Activated T-cell treated with anti-CD3 and anti-CD28 coated beads, Interleukin-2, amount 50 U/mL, for 72 hours (primary cell): Measurements from ENCODE around the gene SLCO2B1. TPM values are rescaled to one million over a fixed set of nuclear protein-coding genes. Genes with fewer than 3 reads are reported as not detected.

ENCODE experiments used
- ATAC-seq, 2 donors: fragments of 150-1000 bp; cut with Tn5 transposase; replicated peaks in 1 of 2; 2 replicates each; pipeline ENCODE4 v1.10.0; 2021; ENCODE audit warnings: moderate library complexity in 2 of 2, mild to moderate bottlenecking in 1 of 2
- DNase-seq, 2 donors: peaks; one replicate each; pipeline ENCODE4 v3.0.0; 2021 to 2022; ENCODE audit warnings: mixed read lengths in 1 of 2
- H3K27ac Mint-ChIP-seq: one replicate; pipeline ENCODE4 v1.8.0; 2022; ENCODE audit warnings: mild to moderate bottlenecking, moderate library complexity, mixed read lengths
- H3K27me3 Mint-ChIP-seq: one replicate; pipeline ENCODE4 v1.8.0; 2022; ENCODE audit warnings: low read depth, mixed read lengths
- H3K36me3 Mint-ChIP-seq, 2 donors: one replicate each; pipeline ENCODE4 v1.8.0; 2022; ENCODE audit warnings: mixed read lengths in 2 of 2, mild to moderate bottlenecking in 1 of 2; ENCODE audit not compliant: insufficient read depth in 2 of 2
- H3K4me1 Mint-ChIP-seq: one replicate; pipeline ENCODE4 v1.8.0; 2022; ENCODE audit warnings: low read depth, mixed read lengths
- H3K4me3 Mint-ChIP-seq, 2 donors: one replicate each; pipeline ENCODE4 v1.8.0; 2022; ENCODE audit warnings: mild to moderate bottlenecking in 2 of 2, mixed read lengths in 2 of 2, moderate library complexity in 2 of 2
- H3K9me3 Mint-ChIP-seq, 2 donors: one replicate each; pipeline ENCODE4 v1.8.0; 2022; ENCODE audit warnings: mixed read lengths in 2 of 2
- total RNA-seq, 2 donors: library from RNA; stranded (reverse); gene quantifications; one replicate each; pipeline ENCODE4 v1.2.3, GENCODE V29; 2022

The SLCO2B1 gene
- total RNA-seq, 2 donors from 2014 or later = not detected

DNA sequence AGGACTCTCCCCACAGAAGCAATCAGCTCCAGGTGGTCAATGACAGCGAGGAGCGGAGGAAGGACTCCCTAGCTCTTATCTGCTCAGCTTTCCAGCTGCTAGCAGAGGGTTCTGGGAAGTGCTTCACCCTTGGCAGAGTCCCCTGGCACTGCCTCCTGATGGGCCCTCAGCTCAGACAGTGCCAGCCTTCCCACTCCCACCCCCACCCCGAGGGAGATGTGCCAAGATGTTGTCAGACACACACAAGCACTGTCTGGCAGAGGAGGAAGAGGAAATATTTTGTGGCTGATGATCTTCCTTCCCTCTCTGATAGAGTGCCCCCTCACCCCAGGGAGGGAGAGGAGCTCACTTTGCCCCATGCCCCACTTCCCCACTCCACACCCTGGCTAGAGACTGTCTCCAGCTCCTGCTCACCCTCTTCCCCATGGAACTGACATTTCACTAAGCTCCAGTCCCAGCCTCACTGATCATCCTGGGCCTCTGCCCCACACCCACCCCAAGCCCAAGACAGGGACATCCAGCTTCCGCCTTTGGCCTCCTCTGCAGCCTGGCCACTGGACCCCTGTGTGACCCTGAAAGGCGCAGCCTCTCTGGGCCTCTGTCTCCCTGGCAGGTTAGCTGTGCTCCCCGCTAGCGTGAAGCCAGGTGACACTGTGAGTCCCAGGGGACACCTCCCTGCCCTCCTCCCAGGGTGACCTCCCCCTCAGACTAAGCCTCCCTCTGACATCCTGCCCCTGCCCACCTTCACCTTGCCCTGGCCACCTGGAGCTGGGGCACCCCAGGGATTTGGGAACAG, 44.5 kb downstream of the SLCO2B1 start:
- DNase-seq (no peak), ATAC-seq (no peak)
- Mint-ChIP-seq H3K4me3 (no peak overlapping the region), H3K36me3 (no peaks in the 10 kb centered on the region), H3K27ac (no peak overlapping the region), H3K4me1 (no peaks in the 10 kb centered on the region), H3K27me3 (no peaks in the 10 kb centered on the region), H3K9me3 (no peaks in the 10 kb centered on the region)

DNA sequence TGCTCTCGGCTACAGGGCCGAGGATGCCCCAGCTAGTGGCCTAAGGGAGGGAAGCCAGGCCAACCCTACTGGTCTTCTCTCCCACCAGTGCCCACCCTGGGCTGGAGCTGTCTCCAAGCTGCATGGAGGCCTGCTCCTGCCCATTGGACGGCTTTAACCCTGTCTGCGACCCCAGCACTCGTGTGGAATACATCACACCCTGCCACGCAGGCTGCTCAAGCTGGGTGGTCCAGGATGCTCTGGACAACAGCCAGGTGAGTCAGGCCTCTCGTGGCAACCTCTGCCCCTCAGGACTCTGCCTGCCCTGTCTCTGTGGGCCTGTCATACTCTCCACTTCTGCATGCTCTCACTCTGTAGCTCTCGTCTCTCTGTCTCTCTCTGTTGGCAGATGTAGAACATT, 45.5 kb downstream of the SLCO2B1 start:
- no peak overlapping the region for H3K27ac Mint-ChIP-seq
- no peak overlapping the region for H3K4me3 Mint-ChIP-seq
- ATAC-seq (no peak), DNase-seq (no peak)
- H3K9me3 Mint-ChIP-seq = no peaks in the 10 kb centered on the region
- no peaks in the 10 kb centered on the region for H3K27me3 Mint-ChIP-seq
- H3K36me3 Mint-ChIP-seq = no peaks in the 10 kb centered on the region
- H3K4me1 Mint-ChIP-seq = no peaks in the 10 kb centered on the region

DNA sequence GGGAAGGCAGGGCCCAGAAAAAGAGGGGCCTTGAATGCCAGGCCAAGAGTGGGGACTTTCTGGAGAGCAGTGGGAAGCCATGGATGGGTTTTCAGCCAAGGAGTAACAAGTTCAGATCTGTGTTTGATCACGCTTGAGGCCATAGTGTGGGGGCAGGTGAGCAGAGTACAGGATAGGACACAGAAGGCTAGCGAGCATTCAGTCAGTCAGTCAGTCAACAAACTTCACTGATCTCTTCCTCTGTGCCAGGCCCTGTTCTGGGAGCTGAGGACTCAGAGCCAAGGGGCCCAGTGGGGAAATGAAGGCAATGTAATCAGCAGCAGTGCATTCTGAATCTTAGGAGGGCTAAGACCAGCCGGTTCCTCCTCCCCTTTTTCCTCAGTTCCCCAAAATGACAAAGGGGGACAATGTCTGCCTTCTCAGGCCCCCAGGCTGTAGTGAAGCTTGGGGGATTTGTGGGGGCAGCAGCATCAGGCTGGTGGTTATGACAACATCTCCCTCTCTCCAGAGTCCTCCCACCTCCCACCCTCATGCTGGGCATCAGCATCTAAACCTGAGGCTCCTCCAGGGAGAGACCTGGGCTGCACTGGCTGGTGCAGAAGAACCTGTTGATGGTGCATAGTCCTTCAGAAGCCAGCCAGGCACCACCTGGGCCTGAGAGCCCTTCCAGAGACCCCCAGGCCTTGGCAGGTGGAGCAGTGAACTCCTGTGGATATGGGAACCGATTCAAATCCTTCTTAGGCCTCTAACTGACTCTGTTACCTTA, 46.8 kb downstream of the SLCO2B1 start:
- Mint-ChIP-seq H3K27ac (no peak overlapping the region), H3K27me3 (peaks cover 10% of the 10 kb centered on the region), H3K4me3 (no peak overlapping the region), H3K9me3 (no peaks in the 10 kb centered on the region), H3K36me3 (no peaks in the 10 kb centered on the region), H3K4me1 (no peaks in the 10 kb centered on the region)
- ATAC-seq (no peak), DNase-seq (no peak)

DNA sequence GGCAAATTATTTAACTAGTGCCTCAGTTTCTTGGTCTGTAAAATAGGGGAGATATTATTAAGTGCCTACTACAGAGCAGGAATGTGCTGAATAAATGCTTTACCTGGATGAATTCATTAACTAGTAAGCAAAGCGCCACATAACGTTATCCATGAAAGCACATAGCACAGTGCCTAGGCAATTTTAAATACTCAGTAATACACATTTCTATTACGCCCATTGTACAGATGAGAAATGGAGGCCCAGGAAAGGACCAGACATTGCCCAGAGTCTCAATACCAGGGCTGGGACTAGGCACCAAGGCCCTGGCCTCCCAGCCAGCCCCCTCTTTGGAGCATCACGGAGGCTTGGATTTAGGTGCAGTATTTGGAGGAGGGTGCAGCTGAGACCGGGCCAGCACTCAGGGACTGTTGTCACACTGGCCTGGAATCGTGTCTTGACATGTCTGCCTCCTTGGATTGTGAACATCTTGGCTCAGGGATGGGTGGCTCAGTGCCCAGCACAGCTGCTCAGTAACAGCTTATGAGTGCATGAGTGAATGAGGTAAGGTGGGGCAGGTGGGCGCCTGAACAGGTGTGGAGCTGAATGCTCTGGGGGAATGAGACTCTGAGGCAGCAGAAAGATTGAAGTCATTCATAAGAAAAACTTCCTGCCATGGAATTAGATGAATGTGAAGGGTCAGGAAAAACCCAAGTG, 47.5 kb downstream of the SLCO2B1 start:
- Mint-ChIP-seq H3K27me3 (peaks cover 12% of the 10 kb centered on the region), H3K4me3 (no peak overlapping the region), H3K27ac (no peak overlapping the region), H3K9me3 (no peaks in the 10 kb centered on the region), H3K4me1 (no peaks in the 10 kb centered on the region), H3K36me3 (no peaks in the 10 kb centered on the region)
- DNase-seq (no peak), ATAC-seq (no peak)

DNA sequence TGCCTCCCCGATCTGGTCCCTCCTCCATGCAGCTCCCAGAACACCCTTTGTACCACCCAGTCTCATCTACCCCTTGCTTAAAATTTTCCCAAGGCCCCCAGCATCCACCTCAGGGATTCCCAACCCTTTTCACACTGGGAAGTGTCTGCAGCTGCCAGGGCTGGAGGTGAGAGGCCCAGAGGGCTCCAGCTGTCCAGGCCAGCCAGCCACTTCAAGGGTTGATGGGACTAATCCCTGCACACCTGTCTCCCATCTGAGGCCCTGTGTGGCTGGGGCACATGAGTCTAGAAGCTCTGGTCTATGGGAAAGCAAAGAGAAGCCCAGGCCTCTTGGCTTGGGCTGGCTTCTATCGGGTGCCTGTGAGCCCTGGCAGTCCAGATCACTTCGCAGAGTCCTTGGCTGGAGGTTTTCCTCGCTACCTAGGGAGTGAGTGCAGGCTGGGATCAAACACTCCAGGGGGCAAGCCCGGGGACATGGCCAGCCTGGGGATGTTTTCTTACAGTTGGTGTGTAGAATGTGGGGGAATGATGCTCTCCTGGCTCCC, 48.6 kb downstream of the SLCO2B1 start:
- DNase-seq (no peak), ATAC-seq (no peak)
- H3K36me3 Mint-ChIP-seq = no peaks in the 10 kb centered on the region
- peaks cover 12% of the 10 kb centered on the region for H3K27me3 Mint-ChIP-seq
- no peaks in the 10 kb centered on the region for H3K4me1 Mint-ChIP-seq
- no peak overlapping the region for H3K4me3 Mint-ChIP-seq
- no peak overlapping the region for H3K27ac Mint-ChIP-seq
- H3K9me3 Mint-ChIP-seq = no peaks in the 10 kb centered on the region

DNA sequence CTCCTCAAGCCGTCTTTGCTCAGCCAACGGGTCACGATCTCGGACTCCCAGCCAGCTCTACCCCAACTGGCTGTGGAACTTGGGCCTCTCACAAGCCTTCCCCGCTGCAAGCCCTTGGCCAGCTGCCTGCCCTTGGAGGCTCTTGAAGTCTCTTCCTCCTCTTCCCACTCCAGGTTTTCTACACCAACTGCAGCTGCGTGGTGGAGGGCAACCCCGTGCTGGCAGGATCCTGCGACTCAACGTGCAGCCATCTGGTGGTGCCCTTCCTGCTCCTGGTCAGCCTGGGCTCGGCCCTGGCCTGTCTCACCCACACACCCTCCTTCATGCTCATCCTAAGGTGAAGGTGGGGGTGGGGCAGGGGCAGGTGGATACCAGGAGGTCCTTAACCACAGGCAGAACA, 49.1 kb downstream of the SLCO2B1 start:
- H3K9me3 Mint-ChIP-seq = no peaks in the 10 kb centered on the region
- ATAC-seq (no peak), DNase-seq (no peak)
- no peaks in the 10 kb centered on the region for H3K4me1 Mint-ChIP-seq
- H3K4me3 Mint-ChIP-seq = no peak overlapping the region
- peaks cover 12% of the 10 kb centered on the region for H3K27me3 Mint-ChIP-seq
- H3K27ac Mint-ChIP-seq = no peak overlapping the region
- no peaks in the 10 kb centered on the region for H3K36me3 Mint-ChIP-seq

DNA sequence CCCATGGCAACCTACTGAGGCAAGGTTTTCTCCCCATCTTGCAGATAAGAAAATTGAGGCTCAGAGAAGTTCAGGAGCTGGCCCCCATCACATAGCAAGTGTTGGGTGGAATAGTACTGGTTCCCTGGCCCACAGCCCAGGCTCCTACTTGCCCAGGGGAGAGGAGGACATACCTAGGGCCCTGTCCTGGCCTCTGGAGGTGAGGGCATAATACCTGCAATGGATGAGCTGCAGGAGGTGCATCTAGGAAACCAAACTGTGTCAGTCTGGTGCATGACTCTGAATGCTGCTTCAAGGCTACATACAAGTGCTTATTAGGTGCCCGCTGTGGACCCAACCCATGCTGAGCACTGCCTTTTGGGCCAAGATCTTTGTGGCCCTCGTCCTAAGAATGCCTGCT, 49.6 kb downstream of the SLCO2B1 start:
- Mint-ChIP-seq H3K36me3 (no peaks in the 10 kb centered on the region), H3K27me3 (peaks cover 12% of the 10 kb centered on the region), H3K27ac (no peak overlapping the region), H3K4me3 (no peak overlapping the region), H3K9me3 (no peaks in the 10 kb centered on the region), H3K4me1 (no peaks in the 10 kb centered on the region)
- ATAC-seq (no peak), DNase-seq (no peak)

DNA sequence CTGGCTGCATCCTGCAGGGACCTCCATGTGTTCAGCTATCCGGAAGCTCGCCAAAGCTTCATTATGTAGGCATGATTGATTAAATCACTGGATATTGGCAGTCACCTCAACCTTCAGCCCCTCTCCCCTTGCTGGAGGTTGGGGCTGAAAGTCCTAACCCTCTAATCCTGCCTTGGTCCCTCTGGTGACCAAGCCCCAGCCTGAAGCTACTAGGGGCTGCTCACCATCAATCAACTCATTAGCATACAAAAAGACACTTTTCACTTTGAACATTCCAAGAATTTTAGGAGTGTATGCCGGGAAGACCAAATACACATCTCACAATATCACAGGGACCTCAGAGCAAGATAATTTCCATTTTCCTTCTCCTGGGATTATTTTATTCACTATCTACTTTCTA, 50.9 kb downstream of the SLCO2B1 start:
- Mint-ChIP-seq H3K4me1 (no peaks in the 10 kb centered on the region), H3K4me3 (no peak overlapping the region), H3K9me3 (no peaks in the 10 kb centered on the region), H3K27me3 (peaks cover 12% of the 10 kb centered on the region), H3K36me3 (no peaks in the 10 kb centered on the region), H3K27ac (no peak overlapping the region)
- DNase-seq (no peak), ATAC-seq (no peak)

DNA sequence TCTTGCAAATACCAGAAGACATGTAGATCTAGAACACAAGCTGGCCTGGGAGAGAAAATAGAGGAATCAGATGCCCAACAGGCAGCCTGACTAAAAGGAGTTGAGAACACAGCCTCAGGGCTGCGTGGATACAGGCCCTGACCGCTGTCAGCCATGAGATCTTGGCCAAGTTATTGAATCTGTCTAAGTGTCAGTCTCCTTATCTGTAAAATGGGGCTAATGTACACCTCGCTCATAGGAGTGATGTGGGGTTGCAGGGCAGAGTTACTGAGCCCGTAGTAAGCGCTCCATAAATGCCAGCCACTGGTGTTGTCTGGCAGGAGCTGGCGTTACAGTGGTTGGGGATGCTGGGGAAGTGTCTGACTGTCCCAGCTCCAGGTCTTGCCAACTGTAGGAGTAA, 51.3 kb downstream of the SLCO2B1 start:
- DNase-seq (no peak), ATAC-seq (no peak)
- Mint-ChIP-seq H3K4me1 (no peaks in the 10 kb centered on the region), H3K4me3 (no peak overlapping the region), H3K36me3 (no peaks in the 10 kb centered on the region), H3K27ac (no peak overlapping the region), H3K27me3 (peaks cover 12% of the 10 kb centered on the region), H3K9me3 (no peaks in the 10 kb centered on the region)

DNA sequence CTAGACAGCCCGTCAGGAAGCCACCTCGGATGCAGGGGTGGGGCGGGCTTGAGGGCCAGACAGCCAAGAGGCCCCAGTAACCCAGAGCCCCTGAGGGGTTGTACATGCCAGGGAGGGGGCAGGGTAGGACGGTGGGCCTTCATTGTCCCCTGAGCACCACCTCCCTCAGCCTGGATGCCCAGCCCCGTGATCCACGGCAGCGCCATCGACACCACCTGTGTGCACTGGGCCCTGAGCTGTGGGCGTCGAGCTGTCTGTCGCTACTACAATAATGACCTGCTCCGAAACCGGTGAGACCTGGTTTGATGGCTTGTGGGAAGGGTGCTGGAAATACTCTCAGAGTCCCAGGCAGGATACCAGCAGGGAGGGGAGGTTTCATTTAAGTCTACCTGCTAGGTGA, 52.2 kb downstream of the SLCO2B1 start:
- Mint-ChIP-seq H3K4me1 (no peaks in the 10 kb centered on the region), H3K9me3 (no peaks in the 10 kb centered on the region), H3K27me3 (peaks cover 12% of the 10 kb centered on the region), H3K27ac (no peak overlapping the region), H3K36me3 (no peaks in the 10 kb centered on the region), H3K4me3 (no peak overlapping the region)
- ATAC-seq (no peak), DNase-seq (no peak)

DNA sequence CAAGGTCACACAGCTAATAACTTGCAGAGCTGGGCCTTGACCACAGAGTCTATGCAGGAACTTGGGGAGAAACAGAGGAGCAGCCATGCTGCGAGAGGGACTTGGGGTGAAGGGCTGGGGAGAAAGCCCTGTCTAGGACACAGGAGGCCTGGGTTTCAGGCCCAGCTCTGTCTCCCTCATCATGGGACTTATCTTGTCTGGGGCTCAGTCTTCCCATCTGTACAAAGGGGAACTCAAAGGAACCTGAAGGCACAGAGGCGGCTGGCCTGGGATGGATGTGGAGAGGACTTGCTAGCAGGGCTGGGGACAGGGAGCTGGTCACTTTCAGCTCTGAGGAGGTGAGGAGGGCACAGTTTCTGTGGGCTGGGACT, 52.7 kb downstream of the SLCO2B1 start:
- DNase-seq (no peak), ATAC-seq (no peak)
- peaks cover 12% of the 10 kb centered on the region for H3K27me3 Mint-ChIP-seq
- H3K36me3 Mint-ChIP-seq = no peaks in the 10 kb centered on the region
- H3K9me3 Mint-ChIP-seq = no peaks in the 10 kb centered on the region
- H3K27ac Mint-ChIP-seq = no peak overlapping the region
- H3K4me3 Mint-ChIP-seq = no peak overlapping the region
- H3K4me1 Mint-ChIP-seq = no peaks in the 10 kb centered on the region

DNA sequence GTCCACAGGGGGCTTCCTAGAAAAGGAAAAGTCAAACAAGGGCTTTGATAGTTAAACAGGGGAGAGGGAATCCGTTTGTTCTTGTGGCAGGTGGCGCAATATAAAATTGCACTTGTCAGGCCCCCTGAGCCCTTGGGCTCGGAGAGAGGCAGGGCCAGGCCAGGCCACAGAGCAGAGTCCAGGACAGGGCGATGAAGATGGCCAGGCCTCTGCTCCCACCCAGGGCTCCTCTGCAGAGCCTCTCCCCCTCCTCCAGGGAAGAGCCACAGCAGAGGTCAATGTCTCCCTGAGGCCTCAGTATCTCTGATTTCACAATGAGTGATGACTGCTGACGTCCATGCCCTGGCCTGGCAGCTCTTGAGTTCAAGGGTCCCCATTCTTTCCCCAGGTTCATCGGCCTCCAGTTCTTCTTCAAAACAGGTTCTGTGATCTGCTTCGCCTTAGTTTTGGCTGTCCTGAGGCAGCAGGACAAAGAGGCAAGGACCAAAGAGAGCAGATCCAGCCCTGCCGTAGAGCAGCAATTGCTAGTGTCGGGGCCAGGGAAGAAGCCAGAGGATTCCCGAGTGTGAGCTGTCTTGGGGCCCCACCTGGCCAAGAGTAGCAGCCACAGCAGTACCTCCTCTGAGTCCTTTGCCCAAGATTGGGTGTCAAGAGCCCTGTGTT, 53.2 kb downstream of the SLCO2B1 start:
- no peak overlapping the region for H3K4me3 Mint-ChIP-seq
- H3K27ac Mint-ChIP-seq = no peak overlapping the region
- no peak for ATAC-seq
- no peaks in the 10 kb centered on the region for H3K9me3 Mint-ChIP-seq
- no peaks in the 10 kb centered on the region for H3K4me1 Mint-ChIP-seq
- DNase-seq = no peak
- no peaks in the 10 kb centered on the region for H3K36me3 Mint-ChIP-seq
- H3K27me3 Mint-ChIP-seq = peaks cover 12% of the 10 kb centered on the region
